PFSK-1 (cell line): ENCODE data around the gene TPPP.

ENCODE experiments used
- POLR2AphosphoS5 ChIP-seq: IDR thresholded peaks from 2 replicates; pipeline ENCODE4 v1.6.1; 2012; ENCODE audit warnings: low read depth, mild to moderate bottlenecking, control low read depth, low read length, moderate library complexity
- REST ChIP-seq, 2 experiments: IDR thresholded peaks; 2 replicates each; pipeline versions ENCODE4 v1.6.1 to v1.8.0; 2011 to 2012; ENCODE audit warnings: low read depth in 2 of 2, low read length in 2 of 2, control low read depth in 1 of 2, inconsistent platforms in 1 of 2, mild to moderate bottlenecking in 1 of 2, moderate library complexity in 1 of 2; ENCODE audit not compliant: insufficient read depth in 1 of 2
- TAF1 ChIP-seq: IDR thresholded peaks from 2 replicates; pipeline ENCODE4 v1.6.1; 2012; ENCODE audit warnings: low read length, control low read depth, borderline replicate concordance; ENCODE audit not compliant: insufficient read depth

- TF ChIP-seq TAF1 (no peak), POLR2AphosphoS5 (no peak), REST (IDR thresholded peaks at IDR 0.05; ENCODE audit: insufficient read depth in 1 of 2, low read depth in 2 of 2, low read length in 2 of 2) (no peak)
Measured at GRCh38 chr5:673831-674629, 19.1 kb downstream of the TPPP start.
